DND-41 (cell line): ENCODE measurements around the gene ETF1.

Experiments used
- ATAC-seq: fragments of 200-7000 bp; cut with Tn5 transposase; 3 replicates; pipeline ENCODE4 v1.9.1; 2021; ENCODE audit warnings: low read depth; ENCODE audit not compliant: insufficient read depth
- DNase-seq: peaks from one replicate; pipeline ENCODE4 v3.0.0-alpha.2; 2020
- H2AFZ ChIP-seq: 2 replicates; pipeline ENCODE4 v1.6.0; 2012; ENCODE audit warnings: low read depth, low read length
- H3K27ac ChIP-seq: 2 replicates; pipeline ENCODE4 v1.5.1; 2012; ENCODE audit warnings: low read length, inconsistent platforms
- H3K27me3 ChIP-seq: fragments of 200-600 bp; sonication (generic); 2 replicates; pipeline ENCODE4 v1.6.0; 2012; ENCODE audit warnings: low read length, mild to moderate bottlenecking, inconsistent platforms; ENCODE audit not compliant: insufficient read depth, poor library complexity
- H3K36me3 ChIP-seq: 2 replicates; pipeline ENCODE4 v1.5.1; 2012; ENCODE audit warnings: low read length, inconsistent platforms; ENCODE audit not compliant: insufficient read depth
- H3K4me1 ChIP-seq: 2 replicates; pipeline ENCODE4 v1.5.1; 2012; ENCODE audit warnings: mild to moderate bottlenecking, low read length; ENCODE audit not compliant: insufficient read depth
- H3K4me2 ChIP-seq: 2 replicates; pipeline ENCODE4 v1.6.0; 2012; ENCODE audit warnings: mild to moderate bottlenecking, moderate library complexity, low read length, inconsistent platforms; ENCODE audit not compliant: insufficient read depth
- H3K4me3 ChIP-seq, 2 experiments: fragments of 200-600 bp in 1 of 2; shearing (Covaris generic) in 1 of 2; 2 replicates each; pipeline ENCODE4 v1.5.1; 2012 to 2016; ENCODE audit warnings: inconsistent platforms in 2 of 2, low read length in 2 of 2, mild to moderate bottlenecking in 2 of 2, low read depth in 1 of 2, moderate library complexity in 1 of 2
- H3K79me2 ChIP-seq: 2 replicates; pipeline ENCODE4 v1.6.0; 2012; ENCODE audit warnings: low read length, inconsistent platforms; ENCODE audit not compliant: insufficient read depth
- H3K9ac ChIP-seq: 2 replicates; pipeline ENCODE4 v1.6.0; 2012; ENCODE audit warnings: low read depth, mild to moderate bottlenecking, inconsistent platforms, low read length, moderate library complexity
- H3K9me3 ChIP-seq: 2 replicates; pipeline ENCODE4 v1.5.1; 2012; ENCODE audit warnings: low read length, moderate library complexity, mild to moderate bottlenecking, inconsistent platforms; ENCODE audit not compliant: insufficient read depth, severe bottlenecking
- H4K20me1 ChIP-seq: 2 replicates; pipeline ENCODE4 v1.6.0; 2012; ENCODE audit warnings: low read length; ENCODE audit not compliant: insufficient read depth
- EZH2 ChIP-seq: IDR thresholded peaks from 3 replicates; pipeline ENCODE4 v1.6.1; 2012; ENCODE audit warnings: borderline replicate concordance, low read depth, mild to moderate bottlenecking, moderate library complexity, low read length, inconsistent platforms; ENCODE audit not compliant: severe bottlenecking
- TF ChIP-seq, protein P1 (sequence below): IDR thresholded peaks from 2 replicates; pipeline ENCODE4 v1.5.1; 2012; ENCODE audit warnings: borderline replicate concordance, low read length, moderate library complexity, mild to moderate bottlenecking; ENCODE audit not compliant: poor library complexity, severe bottlenecking; ENCODE audit errors: extremely low read depth

Gene ETF1

DNA sequence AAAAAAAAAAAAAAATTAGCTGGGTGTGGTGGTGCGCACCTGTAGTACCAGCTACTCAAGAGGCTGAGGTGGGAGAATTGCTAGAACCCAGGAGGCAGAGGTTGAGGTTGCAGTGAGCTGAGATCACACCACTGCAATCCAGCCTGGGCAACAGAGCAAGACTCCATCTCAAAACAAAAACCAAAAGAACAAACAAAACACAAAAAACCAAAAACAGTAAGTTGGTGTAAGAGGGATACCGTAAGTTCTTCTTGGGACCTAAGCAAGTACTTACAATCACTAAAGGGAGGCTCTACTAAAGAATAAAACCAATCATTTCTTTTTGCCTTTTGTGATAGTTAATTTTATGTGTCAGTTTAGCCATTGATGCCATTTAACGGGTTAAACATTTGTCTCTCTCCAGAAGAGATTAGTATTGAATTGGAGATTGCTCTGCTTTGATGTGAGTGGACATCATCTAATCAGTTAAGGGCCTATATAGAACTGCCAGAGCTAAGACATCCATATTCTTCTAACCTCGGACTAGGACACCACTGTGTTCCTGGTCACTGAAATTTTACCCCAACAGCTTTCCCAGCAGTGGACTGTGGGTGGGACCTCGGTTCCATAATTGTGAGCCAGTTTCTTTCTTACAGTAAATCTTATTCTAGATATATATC, 10.5 kb upstream of the ETF1 start:
- Histone ChIP-seq H3K4me1 (no peaks in the 10 kb centered on the region), H3K27me3 (no peaks in the 10 kb centered on the region), H3K4me3 (no peak overlapping the region), H4K20me1 (peaks cover 15% of the 10 kb centered on the region; the same call in 1 of the 2 replicates), H3K79me2 (peaks cover 10% of the 10 kb centered on the region; the same call in 1 of the 2 replicates), H3K36me3 (peaks cover 55% of the 10 kb centered on the region), H3K9ac (no peak overlapping the region), H2AFZ (no peak overlapping the region), H3K9me3 (no peaks in the 10 kb centered on the region), H3K27ac (no peak overlapping the region), H3K4me2 (no peak overlapping the region)
- DNase-seq (no peak), ATAC-seq (0 out of 3 replicates have a peak, but pooled peaks have one; percentile 13)
- no peak for TF ChIP-seq EZH2
- TF ChIP-seq, protein P1, sequence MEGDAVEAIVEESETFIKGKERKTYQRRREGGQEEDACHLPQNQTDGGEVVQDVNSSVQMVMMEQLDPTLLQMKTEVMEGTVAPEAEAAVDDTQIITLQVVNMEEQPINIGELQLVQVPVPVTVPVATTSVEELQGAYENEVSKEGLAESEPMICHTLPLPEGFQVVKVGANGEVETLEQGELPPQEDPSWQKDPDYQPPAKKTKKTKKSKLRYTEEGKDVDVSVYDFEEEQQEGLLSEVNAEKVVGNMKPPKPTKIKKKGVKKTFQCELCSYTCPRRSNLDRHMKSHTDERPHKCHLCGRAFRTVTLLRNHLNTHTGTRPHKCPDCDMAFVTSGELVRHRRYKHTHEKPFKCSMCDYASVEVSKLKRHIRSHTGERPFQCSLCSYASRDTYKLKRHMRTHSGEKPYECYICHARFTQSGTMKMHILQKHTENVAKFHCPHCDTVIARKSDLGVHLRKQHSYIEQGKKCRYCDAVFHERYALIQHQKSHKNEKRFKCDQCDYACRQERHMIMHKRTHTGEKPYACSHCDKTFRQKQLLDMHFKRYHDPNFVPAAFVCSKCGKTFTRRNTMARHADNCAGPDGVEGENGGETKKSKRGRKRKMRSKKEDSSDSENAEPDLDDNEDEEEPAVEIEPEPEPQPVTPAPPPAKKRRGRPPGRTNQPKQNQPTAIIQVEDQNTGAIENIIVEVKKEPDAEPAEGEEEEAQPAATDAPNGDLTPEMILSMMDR = no peak

DNA sequence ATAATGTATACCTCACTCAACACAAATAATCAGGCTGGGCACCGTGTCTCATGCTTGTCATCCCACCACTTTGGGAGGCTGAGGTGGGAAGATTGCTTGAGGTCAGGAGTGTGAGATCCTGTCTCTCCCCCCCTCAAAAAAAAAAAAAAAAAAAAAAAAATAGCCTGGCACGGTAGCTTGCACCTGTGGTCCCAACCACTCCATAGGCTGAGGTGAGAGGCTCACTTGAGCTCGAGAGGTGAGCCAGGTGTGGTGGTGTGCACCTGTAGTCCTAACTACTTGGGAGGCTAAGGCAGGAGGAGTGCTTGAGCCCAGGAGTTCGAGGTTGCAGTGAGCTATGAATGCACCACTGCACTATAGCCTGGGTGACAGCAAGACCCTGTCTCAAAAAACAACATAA, 9.6 kb upstream of the ETF1 start:
- peak; percentile 6; the same call in 1 of the 3 replicates for ATAC-seq
- Histone ChIP-seq H4K20me1 (peaks cover 8% of the 10 kb centered on the region; the same call in 1 of the 2 replicates), H3K4me2 (no peak overlapping the region), H3K4me1 (no peaks in the 10 kb centered on the region), H3K27me3 (no peaks in the 10 kb centered on the region), H3K9ac (no peak overlapping the region), H3K36me3 (peaks cover 45% of the 10 kb centered on the region), H3K4me3 (no peak overlapping the region), H2AFZ (no peak overlapping the region), H3K9me3 (no peaks in the 10 kb centered on the region), H3K79me2 (peaks cover 15% of the 10 kb centered on the region; the same call in 1 of the 2 replicates), H3K27ac (no peak overlapping the region)
- DNase-seq = no peak
- TF ChIP-seq EZH2 = no peak
- TF ChIP-seq, protein P1 = no peak

DNA sequence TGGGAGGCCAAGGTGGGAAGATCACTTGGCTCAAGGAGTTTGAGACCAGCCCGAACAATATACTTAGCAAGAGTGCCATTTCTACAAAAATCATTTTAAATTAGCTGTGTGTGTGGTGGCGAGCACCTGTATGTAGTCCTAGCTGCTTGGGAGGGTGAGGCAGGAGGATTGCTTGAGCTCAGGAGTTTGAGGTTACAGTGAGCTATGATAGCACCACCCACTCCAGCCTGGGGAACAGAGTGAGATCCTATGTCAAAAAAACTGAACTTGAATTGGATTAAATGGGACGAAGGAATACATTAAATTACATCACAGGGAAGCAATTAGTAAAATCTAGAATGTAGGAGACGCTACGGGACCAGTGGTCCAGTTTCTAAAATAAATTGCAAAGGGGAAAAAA, 6.4 kb upstream of the ETF1 start:
- no peak for DNase-seq
- no peaks in the 10 kb centered on the region for H3K27me3 ChIP-seq
- H3K36me3 ChIP-seq = peaks cover 13% of the 10 kb centered on the region; the same call in 1 of the 2 replicates
- no peak overlapping the region for H3K9ac ChIP-seq
- TF ChIP-seq EZH2 = no peak
- no peaks in the 10 kb centered on the region for H3K9me3 ChIP-seq
- no peak overlapping the region for H3K4me3 ChIP-seq
- no peak overlapping the region for H2AFZ ChIP-seq
- H4K20me1 ChIP-seq = peaks cover 5% of the 10 kb centered on the region; the same call in 1 of the 2 replicates
- H3K4me1 ChIP-seq = peaks cover 24% of the 10 kb centered on the region
- no peak for ATAC-seq
- H3K4me2 ChIP-seq = no peak overlapping the region
- peaks cover 46% of the 10 kb centered on the region for H3K79me2 ChIP-seq
- H3K27ac ChIP-seq = no peak overlapping the region

DNA sequence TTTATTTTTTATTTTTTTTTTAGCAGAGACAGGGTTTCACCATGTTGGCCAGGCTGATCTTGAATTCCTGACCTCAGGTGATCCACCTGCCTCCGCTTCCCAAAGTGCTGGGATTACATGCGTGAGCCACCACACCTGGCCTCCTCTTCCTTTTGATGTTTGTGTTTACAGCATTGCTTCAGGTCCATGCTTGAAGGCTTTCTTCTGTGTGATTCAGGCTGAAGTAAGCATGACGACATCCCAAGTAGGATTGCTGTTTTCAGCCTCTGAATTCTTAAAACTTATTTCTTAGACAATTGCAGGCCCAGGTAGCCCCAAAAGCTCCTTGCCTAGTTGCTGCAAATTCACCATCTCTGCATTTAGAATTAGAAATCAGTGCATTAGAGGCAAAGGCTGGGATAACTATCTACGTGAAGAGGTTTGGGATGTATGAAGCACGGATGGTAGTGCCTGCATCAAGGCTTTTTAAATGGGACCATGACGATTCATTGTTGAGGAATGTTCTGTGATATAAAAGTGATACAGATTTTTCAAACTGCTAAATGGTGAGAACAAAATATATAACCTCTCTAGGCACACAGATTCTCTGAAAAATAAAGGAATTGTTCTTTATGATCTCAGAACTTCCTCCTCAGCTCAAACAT, 3.0 kb upstream of the ETF1 start:
- Histone ChIP-seq H3K4me2 (no peak overlapping the region), H3K79me2 (peaks cover 76% of the 10 kb centered on the region), H3K4me3 (no peak overlapping the region), H3K27me3 (no peaks in the 10 kb centered on the region), H3K9me3 (no peaks in the 10 kb centered on the region), H2AFZ (no peak overlapping the region), H3K27ac (no peak overlapping the region), H3K4me1 (peaks cover 38% of the 10 kb centered on the region), H4K20me1 (peaks cover 16% of the 10 kb centered on the region; the same call in 1 of the 2 replicates), H3K36me3 (peaks cover 9% of the 10 kb centered on the region), H3K9ac (no peak overlapping the region)
- TF ChIP-seq, protein P1 = no peak
- no peak for TF ChIP-seq EZH2
- DNase-seq (no peak), ATAC-seq (no peak)
